Measurements from ENCODE around the gene PAFAH1B2. TPM values are rescaled to one million over a fixed set of nuclear protein-coding genes. Genes with fewer than 3 reads are reported as not detected.

PAFAH1B2 gene
- polyA plus RNA-seq, 4 donors: 73.3 to 79.9 (median 75.1) TPM

DNA sequence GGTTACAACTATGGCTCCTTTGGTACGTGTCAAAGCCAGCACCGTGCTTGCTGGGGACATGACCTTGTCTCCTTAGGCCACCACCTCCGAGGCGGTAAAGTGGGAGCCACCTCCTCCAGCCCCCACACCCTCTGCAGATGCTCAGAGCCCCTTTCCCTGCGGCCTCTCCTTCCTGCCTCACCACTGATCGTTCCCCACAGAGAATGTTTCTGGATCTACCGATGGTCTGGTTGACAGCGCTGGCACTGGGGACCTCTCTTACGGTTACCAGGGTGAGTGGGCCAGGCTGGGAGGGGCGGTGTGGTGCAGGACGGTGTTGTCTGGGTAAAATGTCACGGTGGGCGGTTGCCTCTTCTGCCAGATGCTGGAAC, 43.3 kb downstream of the PAFAH1B2 start:
- DNase-seq (ENCODE audit: low read depth in 4 of 4, low spot score in 3 of 4): no peak

DNA sequence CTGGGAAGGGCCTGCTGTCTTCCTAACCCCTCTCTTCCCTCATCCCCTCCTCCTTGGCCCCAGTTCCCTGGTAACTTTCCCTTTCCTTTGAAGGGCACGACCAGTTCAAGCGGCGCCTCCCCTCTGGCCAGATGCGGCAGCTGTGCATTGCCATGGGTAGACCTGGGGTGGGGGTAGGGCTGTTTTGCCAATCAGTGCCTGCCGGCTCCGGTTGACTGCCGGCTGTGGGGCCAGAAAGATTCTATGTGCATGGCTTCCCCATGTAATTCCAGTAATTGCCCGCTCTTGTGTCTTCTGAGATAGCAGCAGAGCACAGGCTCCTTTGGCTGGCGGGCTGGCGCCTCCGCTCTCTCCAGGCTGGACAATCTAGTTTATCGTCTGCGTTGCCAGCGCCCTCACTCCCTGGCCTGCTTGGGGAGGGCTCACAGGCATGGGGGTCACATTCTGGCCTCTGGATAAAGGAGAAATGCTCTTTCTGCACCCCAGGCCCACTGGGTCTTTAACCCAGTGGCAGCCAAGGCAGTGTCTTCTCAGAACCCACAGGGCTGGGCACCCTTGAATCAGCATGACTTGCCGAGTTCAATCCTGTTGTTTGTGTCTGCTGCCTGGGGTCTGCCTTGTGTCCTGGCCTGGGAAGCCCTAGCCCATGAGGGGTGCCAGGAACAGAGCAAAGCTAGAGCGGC, 43.9 kb downstream of the PAFAH1B2 start:
- no peak for DNase-seq (ENCODE audit: low read depth in 4 of 4, low spot score in 3 of 4)

DNA sequence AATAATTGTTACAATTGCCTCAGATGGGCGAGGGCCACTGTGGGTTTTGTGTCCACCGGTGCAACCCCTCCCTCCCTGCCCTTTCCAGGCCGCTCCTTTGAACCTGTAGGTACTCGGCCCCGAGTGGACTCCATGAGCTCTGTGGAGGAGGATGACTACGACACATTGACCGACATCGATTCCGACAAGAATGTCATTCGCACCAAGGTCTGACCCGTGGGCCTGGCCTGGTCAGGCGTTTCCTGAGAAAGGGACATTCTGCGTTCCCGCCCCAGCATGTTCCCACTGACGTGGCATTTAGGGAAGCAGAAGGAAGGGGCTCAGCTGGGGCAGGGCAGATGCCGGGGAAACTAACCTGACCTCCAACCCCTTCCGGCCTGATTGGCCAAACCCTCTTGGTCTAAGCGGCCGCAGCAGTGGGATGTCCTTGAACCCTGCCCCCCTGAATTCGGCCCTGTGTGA, 44.6 kb downstream of the PAFAH1B2 start:
- DNase-seq (ENCODE audit: low read depth in 4 of 4, low spot score in 3 of 4): no peak

DNA sequence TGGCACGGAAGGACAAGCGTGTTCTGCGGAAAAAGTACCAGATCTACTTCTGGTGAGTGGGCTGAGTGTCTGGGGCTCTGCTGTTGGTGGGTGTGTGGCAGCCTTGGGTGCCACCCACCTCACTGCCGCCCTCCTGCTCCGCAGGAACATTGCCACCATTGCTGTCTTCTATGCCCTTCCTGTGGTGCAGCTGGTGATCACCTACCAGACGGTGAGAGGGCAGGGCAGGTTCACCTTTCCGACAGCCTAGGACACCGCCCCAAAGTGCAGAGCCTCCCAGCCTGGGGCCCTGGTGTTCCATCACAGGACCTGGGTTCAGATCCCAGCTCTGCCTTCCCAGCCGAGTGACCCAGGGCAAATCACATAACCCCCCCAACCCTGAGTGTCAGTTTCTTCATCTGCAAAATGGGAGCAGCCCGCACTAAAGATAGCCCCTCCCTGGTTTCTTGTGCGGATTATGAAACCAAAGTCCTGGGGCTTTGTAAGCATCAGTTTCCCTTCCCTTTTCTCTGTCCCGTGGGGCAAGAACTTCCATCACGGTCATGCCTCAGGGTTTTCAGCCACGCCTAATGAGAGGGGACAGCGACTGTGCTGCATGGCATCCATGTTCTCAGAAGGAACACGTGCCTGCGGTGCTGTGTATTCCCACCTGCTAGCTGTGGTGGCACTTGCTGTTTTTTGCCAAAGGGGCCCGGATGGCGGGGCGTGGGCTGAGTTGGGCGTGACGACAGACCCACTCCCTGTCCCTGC, 45.3 kb downstream of the PAFAH1B2 start:
- no peak for DNase-seq (ENCODE audit: low read depth in 4 of 4, low spot score in 3 of 4)

DNA sequence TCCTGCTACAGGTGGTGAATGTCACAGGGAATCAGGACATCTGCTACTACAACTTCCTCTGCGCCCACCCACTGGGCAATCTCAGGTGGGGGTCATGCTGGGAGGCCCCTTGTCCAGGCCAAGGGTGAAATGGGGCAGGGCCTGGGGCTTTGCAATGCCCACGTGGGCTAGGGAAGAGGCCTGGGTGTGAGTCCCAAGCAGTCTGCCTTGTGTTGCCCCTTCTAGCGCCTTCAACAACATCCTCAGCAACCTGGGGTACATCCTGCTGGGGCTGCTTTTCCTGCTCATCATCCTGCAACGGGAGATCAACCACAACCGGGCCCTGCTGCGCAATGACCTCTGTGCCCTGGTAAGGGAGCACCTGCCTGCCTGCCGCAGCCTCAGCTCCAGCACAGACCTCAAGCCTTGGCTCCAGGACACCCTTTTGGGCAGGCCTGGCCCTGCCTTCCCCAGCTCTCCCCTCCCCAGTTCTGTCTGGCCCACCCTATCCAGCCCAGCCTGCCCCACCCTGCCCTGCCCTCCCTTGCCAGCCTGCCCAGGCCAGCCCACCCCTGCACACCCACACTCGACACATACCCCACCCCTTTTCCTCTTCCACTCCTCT, 46.0 kb downstream of the PAFAH1B2 start:
- no peak for DNase-seq (ENCODE audit: low read depth in 4 of 4, low spot score in 3 of 4)

DNA sequence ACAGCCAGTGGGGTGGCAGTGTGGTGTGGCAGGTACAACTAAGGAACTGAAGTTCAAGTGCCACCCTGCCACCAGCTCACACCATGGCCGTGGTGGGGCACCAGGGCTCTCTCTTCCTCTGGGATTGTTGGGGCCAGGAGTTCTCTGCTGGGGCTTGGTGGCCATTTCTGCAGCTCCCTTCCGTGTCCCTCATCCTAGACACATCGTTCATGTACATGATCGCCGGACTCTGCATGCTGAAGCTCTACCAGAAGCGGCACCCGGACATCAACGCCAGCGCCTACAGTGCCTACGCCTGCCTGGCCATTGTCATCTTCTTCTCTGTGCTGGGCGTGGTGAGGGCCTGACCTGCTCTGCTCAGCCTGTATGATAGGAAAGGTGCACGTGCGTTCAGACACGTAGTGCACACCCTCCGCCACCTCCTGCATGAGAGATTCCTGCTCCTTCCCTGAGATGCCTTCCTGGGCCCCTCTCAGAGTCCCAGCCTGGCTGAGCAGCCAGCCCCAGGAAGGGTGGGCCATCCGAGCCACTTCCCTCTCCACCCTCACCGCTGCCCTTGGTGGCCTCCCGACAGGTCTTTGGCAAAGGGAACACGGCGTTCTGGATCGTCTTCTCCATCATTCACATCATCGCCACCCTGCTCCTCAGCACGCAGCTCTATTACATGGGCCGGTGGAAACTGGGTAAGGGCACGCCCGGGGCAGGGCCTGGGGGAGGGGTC, 47.8 kb downstream of the PAFAH1B2 start:
- DNase-seq (ENCODE audit: low read depth in 4 of 4, low spot score in 3 of 4): no peak

DNA sequence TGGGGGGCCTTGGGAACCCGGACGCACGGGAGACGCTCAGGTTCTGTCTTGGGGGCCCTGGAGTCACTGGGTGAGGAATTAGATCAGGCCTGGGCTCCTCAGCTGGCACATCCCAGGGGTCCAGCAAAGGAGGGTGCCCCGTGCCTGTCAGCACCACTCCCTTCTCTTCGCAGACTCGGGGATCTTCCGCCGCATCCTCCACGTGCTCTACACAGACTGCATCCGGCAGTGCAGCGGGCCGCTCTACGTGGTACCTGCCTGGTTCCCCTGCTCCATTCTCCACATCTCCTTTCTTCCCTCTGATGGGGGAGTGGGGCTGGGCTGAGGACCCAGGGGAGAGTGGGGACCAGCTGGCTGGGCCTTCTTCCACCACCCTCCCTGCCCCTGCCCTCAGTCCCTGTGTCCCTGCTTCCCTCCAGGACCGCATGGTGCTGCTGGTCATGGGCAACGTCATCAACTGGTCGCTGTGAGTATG, 48.4 kb downstream of the PAFAH1B2 start:
- no peak for DNase-seq (ENCODE audit: low read depth in 4 of 4, low spot score in 3 of 4)

DNA sequence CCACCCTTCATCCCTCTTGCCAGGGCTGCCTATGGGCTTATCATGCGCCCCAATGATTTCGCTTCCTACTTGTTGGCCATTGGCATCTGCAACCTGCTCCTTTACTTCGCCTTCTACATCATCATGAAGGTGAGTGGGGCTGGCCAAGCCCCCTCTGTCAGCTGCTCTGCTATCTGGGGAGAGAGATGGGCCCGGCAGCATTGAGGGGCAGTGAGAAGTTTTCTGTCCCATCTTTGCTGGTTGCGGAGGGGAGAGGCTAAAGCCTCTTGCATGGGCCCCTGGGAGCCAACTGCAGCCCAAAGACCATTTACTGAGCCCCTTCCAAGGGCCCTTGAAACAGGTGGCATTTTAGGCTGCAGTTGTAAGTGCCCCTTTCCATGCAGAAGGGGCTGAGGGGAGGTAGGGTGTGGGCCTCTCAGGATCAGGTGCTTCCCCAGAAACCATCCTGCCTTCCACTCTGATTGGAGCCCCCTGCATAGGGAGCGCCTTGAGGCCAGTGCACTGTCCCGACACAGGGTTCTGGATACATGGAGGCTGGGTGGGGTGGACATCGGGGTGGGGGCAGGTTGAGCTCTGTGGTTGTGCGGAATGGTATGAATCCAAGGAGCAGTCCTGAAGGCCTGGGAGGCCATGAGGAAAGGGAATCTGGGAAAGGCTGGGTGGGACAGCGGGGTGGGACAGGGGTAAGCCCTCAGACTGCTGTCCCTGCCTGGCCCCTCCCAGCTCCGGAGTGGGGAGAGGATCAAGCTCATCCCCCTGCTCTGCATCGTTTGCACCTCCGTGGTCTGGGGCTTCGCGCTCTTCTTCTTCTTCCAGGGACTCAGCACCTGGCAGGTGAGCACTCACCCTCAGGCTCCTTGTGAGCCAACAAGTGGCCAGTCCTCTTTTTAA, 49.3 kb downstream of the PAFAH1B2 start:
- no peak for DNase-seq (ENCODE audit: low read depth in 4 of 4, low spot score in 3 of 4)

DNA sequence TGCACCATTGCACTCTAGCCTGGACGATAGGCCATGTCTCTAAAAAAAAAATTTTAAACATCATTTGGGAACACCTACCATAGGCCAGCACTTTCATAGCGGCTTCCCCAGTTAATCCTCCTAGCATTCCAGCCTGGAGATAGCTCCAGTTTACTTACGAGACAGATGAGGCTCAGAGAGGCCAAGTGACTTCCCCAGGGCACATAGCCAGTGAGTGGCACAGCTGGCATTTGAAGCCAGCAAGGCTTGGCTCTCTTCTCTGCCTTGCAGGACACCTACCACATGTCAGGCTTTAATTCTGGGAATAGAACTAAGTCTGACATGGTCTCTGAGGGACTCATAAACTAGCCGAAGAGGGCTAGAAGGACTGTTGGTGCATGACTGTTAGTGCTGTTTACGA, 50.2 kb downstream of the PAFAH1B2 start:
- DNase-seq (ENCODE audit: low read depth in 4 of 4, low spot score in 3 of 4): no peak

DNA sequence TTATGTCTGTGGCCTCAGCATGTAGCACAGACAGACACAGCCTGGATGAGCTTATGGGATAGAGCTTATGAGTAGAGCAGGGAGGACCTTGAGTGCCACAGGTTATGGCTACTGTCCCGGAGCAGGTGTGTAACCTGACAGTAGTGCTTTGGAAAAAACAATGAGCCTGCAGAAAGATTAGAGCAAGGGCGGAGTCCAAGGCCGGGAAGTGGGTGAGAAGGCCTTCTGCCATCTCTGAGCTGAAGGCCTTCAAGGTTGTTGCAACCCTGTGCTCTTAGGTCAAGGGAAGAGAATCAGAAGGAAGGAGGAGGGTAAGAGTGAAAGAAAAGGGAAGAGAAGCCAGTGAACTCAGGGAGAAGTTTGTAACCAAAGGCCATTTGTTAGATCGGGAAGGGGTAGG, 51.2 kb downstream of the PAFAH1B2 start:
- no peak for DNase-seq (ENCODE audit: low read depth in 4 of 4, low spot score in 3 of 4)

DNA sequence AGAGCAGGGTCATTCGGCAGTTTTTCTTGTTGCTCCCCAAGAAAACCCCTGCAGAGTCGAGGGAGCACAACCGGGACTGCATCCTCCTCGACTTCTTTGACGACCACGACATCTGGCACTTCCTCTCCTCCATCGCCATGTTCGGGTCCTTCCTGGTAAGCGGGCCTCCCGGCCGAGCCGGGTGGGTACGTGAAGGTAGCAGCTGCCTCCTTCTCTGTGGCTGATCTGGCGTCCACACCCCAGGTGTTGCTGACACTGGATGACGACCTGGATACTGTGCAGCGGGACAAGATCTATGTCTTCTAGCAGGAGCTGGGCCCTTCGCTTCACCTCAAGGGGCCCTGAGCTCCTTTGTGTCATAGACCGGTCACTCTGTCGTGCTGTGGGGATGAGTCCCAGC, 51.7 kb downstream of the PAFAH1B2 start:
- DNase-seq (ENCODE audit: low read depth in 4 of 4, low spot score in 3 of 4): no peak

DNA sequence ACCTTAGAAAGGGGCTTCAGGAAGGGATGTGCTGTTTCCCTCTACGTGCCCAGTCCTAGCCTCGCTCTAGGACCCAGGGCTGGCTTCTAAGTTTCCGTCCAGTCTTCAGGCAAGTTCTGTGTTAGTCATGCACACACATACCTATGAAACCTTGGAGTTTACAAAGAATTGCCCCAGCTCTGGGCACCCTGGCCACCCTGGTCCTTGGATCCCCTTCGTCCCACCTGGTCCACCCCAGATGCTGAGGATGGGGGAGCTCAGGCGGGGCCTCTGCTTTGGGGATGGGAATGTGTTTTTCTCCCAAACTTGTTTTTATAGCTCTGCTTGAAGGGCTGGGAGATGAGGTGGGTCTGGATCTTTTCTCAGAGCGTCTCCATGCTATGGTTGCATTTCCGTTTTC, 52.9 kb downstream of the PAFAH1B2 start:
- no peak for DNase-seq (ENCODE audit: low read depth in 4 of 4, low spot score in 3 of 4)

DNA sequence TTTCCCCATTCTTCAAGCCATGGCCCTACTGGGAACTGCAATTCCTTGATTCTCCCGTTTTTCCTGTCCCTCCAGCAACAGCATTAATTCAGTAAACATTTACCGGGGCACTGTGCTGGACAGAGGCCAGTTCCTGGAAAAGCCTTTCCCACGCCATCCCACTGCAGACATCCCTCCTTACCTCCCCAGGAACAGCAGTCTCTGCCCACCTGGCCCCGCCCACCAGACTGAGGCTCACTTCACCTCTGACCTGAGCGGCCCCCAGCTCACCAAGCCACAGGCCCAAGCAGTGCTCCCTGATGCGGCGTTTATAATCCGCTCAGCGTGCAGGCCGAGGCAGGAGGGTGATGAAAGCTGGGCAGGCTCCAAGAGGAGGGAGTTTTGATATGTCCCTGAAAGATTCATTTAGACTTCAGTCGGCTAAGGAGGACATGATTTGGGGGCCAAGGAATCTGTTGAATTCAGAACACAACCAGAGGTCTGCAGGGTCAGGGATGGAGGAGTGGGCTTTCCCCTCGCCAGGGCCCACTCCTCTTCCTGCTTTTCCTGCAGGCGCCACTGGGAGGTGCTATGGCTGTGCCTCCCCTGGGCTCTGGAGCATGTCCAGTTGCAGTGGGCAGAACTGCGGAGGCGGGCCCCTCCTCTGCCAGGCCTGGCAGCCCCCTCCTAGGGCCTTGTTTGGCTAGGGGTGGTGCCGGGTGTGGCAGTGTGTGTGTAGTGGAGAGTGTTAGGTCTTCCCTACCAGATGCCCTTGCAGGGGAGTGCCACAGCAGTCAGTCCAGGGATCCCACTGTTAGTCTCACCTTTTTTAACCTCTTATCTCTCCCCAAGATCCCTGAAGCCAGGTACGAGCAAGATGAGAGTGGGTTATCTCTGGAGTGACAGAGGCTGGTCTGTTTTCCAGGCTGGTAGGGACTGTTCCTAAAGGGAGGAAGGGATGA, 53.7 kb downstream of the PAFAH1B2 start:
- DNase-seq (ENCODE audit: low read depth in 4 of 4, low spot score in 3 of 4): no peak

DNA sequence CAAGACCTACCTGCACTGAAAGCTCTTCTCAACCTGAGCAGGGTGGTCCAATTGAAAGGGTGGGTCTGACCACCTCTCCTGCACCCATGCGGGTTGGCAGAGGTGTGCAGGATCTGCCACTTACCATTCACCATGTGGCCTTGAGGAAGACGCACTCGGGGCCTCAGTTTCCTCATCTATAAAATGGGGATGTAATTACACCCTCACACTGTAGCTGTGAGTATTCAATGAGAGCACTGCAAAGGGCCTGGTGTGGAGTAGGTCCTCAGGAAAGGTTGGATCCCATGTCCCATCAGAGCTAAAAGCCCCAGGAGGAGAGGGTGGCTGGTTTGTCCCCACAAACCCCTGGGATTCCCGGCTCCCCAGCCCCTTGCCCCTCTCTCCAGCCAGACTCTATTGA, 54.5 kb downstream of the PAFAH1B2 start:
- no peak for DNase-seq (ENCODE audit: low read depth in 4 of 4, low spot score in 3 of 4)

DNA sequence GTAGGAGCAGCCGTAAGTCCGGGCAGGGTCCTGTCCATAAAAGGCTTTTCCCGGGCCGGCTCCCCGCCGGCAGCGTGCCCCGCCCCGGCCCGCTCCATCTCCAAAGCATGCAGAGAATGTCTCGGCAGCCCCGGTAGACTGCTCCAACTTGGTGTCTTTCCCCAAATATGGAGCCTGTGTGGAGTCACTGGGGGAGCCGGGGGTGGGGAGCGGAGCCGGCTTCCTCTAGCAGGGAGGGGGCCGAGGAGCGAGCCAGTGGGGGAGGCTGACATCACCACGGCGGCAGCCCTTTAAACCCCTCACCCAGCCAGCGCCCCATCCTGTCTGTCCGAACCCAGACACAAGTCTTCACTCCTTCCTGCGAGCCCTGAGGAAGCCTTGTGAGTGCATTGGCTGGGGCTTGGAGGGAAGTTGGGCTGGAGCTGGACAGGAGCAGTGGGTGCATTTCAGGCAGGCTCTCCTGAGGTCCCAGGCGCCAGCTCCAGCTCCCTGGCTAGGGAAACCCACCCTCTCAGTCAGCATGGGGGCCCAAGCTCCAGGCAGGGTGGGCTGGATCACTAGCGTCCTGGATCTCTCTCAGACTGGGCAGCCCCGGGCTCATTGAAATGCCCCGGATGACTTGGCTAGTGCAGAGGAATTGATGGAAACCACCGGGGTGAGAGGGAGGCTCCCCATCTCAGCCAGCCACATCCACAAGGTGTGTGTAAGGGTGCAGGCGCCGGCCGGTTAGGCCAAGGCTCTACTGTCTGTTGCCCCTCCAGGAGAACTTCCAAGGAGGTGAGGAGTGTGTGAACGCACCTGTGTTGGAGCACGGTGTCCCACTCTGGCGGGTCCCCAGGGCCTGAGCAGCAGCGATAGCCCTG, 55.2 kb downstream of the PAFAH1B2 start, which contains the start of gene TAGLN:
TAGLN (plus strand) TSS at position 318 of the 863 bp plus-strand sequence. CDS start 3,644 bp downstream, outside the sequence.
- DNase-seq (ENCODE audit: low read depth in 4 of 4, low spot score in 3 of 4): peak in 1 of 4 donors; percentile 66

DNA sequence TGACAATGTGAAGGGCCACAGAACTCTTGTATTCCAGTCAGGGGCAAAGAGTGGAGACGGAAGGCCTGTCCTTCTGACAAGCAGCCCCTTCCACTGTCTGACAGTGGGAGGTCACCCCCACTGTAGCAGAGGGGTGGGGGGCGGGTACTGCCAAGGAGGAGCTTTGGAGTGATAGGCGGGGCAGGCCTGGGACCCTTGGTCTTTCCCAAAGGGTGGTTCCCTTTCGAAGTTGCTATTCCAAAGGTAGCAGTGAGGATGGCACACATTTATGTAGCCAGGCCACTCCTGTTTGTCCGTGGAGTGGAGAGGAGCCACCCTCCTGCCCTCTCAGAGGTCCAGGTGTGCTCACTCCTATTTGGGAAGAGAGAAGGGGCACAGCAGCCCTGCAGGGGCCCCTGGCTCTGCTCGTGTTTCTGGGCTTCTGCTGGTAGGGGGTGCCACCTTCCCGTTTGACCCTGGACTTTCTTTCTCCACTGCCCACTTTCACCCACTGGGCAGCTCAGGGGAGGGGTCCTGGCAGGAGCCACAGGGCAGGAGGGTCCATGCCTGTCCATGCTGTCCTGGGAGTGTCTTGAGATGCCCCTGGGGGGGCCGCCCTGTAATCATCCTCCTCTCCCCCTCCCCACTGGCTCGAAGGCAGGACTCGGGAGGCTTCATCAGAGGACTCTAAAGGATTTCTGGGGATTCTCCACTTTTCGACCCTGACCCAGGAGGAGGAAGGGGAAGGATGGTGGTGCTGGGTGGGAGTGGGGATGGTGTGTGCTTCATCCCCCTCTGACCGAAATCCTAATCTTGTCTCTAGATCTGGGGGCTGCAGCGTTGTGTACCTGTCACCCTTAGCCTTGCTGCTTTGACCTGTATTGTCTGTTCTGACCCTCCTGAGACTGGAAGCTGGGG, 56.1 kb downstream of the PAFAH1B2 start:
- no peak for DNase-seq (ENCODE audit: low read depth in 4 of 4, low spot score in 3 of 4)
